ELF-1 (cell line): ENCODE measurements around the gene KMT5B.

Experiments used
- DNase-seq: peaks from one replicate; pipeline ENCODE4 v3.0.0-alpha.2; 2016; ENCODE audit warnings: low read depth, low spot score

Gene KMT5B

GRCh38 chr11:68146010-68146540 is 67.0 kb downstream of the KMT5B start:
- DNase-seq = no peak

DNA sequence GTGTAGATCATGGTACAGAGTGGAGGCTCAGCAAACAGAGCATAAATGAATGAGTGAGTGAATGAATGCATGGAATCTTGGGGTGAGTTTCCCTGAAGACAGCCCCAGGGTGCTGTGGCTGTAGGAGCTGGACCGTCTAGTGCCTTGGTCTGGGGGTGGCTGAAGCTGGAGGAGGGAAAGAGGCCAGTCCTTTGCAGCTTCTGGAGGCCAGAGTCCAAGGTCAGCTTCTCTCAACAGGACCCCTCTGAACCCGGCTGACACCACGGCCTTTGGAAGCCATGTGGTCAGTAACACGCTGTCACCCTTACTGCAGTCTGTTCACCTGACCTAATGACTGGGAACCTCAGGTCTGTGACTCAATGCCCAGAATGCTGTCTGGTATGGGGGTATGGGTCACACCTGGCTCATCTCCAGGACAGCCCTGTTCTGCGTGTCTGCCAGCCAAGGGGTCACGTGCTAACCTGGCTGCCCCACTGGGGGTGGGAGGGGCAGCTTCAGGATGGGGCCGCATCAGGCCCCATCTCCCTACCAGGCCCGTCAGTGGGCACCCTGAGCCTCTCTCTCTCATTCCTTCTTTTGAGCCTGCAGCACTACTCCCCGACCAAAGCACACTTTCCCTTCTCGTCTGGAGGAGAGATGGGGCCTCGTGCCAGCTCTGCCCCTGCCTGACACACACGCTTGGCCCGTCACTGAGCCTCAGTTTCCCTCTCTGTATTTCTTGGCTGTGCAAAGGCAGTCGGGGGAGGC is 67.8 kb downstream of the KMT5B start:
- no peak for DNase-seq

- no peak for DNase-seq
Measured at GRCh38 chr11:68143310-68143689, 69.8 kb downstream of the KMT5B start.

- DNase-seq = no peak
Measured at GRCh38 chr11:68142441-68143309, 70.4 kb downstream of the KMT5B start.

DNA sequence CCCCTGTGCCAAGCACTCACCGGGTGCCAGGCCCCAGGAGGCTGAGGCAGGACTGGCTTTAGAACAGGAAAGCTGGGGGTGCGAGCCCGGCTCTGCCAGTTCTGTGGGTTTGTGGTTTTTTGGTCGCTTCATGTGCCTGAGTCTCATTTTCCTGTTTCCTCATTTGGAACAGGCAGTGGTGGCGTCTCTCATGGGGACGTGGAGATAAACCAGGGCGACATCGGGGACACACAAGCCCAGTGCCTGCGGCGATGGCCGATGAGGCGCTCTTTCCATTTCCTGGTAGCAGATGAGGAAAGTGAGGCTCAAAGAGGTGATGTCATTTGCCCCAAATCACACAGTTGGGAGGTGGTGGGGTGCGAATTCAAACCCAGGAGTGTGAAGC is 71.1 kb downstream of the KMT5B start:
- DNase-seq = no peak

GRCh38 chr11:68141246-68142027 is 71.7 kb downstream of the KMT5B start:
- DNase-seq = no peak

DNA sequence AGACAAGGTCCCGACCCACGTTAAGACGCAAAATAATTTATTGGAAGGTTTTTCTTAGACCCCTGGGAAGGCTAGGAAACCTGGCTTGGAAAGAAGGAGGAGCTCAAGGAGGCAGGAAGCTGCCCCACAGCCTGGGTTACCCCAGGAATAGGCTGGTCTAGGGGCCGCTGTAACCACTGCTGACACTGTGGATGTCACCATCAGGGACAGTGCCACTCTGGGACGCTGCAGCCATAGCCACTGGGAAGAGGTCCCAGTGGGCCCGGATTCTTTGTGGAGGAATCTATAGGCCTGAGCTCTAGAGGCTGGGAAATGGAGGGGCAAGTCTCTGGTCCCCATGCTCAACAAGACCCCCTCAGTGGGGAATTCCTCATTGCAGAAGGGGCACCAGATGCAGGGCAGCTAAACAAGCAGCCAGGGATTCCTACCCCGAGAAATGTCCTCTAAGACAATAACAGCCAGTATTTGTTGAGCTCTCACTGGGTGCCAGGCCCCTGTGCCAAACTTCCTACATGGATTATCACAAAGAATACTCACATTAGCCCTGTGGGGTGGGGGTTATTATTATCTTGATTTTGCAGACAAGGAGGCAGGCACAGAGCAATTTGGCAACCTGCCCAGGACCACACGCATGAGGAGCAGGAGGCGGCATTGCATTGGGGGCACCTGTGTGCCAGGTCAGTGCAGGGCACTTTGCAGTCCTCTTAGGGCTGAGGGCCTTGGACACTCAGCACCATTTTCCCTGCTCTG is 72.4 kb downstream of the KMT5B start:
- DNase-seq = no peak

DNA sequence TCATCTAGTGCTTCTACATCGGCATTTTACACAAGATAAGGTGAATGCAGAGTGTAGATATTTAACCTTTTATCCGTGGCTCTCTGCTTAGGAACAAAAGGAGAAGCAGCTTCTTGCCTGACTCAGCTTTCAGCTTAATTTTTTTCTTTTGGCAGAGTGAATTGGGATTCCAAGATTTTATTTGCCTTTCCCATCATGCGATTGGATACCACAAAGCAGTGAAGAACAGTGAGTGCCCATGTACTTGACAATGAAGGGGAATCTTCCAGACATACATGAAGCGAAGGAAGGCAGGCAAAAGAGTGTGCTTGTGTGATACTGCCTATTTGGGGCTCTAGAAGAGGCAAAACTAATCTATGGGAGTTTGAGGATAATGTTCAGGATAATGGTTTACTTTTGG is 74.9 kb downstream of the KMT5B start:
- no peak for DNase-seq

GRCh38 chr11:68137833-68138232 is 75.3 kb downstream of the KMT5B start:
- DNase-seq = no peak

GRCh38 chr11:68136866-68137265 is 76.2 kb downstream of the KMT5B start:
- DNase-seq = no peak

- DNase-seq = no peak
Measured at GRCh38 chr11:68135161-68135560, 77.9 kb downstream of the KMT5B start.

- no peak for DNase-seq
Measured at GRCh38 chr11:68133761-68134160, 79.3 kb downstream of the KMT5B start.

DNA sequence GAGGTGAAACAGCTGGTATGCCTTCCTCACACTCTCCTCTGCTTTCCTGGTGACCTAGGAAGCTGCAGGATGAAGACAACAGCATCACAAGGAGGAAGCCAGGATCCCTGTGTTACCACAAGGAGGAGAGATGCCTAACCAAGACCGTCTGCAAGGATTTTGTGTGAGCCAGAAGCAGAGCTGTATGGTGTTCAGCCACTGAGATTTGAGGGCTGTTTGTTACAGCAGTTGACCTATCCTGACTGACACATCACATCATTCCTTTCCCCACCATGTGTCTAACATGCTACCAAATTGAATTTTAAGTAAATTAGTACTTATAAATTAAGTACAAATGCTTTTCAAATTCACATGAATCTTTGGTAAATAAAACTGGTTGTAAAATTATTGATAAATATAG is 83.0 kb downstream of the KMT5B start:
- DNase-seq = no peak

DNA sequence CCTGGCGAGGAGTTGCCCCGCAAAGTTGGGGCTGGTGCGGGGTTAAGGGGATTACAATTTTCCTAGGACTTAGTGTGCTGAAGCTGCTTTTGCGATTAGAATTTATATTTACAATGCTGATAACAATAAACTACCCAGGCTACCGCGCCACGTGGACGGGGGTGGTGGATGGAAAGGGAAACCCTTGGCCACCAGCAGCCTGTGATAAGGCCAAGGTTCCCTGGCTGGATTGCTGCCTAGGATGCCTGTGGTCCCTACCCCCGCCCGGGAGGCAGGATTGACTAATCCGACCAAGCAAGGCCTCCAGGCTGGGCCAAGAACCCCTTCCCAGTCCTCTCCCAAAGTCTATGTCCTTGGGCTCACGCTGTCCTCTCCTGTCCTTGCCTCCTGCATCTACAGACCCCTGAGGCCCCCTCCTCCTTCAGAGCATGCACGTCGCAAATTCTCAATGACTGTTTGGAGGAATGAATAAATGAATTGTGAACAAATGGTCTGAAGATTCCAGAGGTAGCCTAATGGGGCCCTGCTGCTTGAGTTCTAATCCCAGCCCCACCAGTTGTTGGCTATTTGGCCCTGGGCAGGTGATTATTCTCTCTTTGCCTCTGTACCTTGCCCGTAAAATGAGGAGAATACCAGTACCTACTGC is 84.3 kb downstream of the KMT5B start:
- peak; percentile 75 for DNase-seq

- DNase-seq = peak; percentile 96
Measured at GRCh38 chr11:68127714-68128681, 85.1 kb downstream of the KMT5B start.

DNA sequence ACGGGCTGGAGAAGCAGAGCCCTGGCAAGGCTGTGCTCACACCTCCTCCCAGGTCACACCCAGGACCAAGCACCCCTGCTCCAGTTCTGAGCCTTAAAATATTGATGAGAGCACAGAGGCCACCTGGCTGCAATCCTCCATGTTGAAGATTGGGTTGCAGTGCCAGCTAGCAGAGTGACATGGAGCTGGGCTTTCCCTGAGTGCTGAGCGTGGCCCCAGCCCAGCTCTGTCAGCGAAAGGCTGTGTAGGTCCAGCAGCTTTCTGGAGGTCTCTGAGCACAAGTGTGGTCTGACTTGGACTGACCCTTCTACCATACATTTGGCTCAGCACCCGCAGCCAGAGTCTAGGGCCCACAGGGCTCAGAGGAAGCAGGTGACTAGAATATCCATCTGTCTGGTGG is 87.9 kb downstream of the KMT5B start:
- no peak for DNase-seq

- peak; percentile 58 for DNase-seq
Measured at GRCh38 chr11:68122936-68123539, 90.1 kb downstream of the KMT5B start.

DNA sequence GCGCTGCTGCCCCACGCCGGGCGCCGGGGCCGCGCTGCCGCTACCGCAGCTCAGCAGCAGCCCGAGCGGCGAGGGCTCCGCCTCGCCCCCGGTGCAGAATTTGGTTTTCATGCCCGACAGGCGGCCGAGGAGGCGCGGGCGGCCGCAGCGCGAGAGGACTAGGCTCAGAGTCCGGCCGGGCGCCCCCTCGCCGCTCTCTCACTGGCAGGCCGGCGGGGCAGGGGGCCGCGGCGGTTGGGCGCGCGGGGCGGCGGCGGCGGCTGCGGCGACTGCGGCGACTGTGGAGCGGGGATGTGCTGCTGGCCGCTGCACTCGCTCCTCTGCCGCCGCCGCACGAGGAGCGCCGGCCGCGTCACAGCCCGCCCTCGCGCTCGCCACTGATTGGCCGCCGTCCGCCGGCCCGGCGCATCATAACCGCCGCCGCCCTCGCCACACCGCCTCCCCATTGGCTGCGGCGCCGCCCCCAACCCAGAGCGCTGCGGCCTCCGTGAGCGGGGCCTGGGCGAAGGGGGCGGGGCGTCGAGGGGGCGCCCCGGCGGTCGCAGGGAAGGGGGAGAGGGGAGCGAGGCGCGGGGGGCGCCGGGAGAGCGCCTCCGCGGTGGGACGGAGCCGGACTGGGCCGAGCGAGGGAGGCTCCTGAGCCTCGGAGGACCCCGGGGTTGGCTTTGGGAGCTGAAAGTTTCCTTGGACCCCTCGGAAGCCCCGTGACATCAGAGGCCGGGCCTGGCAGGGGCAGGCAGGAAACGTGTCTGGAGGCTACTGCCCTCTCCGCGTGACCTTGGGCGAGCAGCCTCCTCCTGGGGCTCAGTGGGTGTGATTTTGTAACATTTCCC is 91.8 kb downstream of the KMT5B start, which contains the start of gene CHKA:
TSS of gene CHKA (minus strand) at position 322 of the 833 bp plus-strand sequence. CDS start at position 111, 211 bp downstream.
- DNase-seq = peak; percentile 95
